Neural cell (in vitro differentiated cells): ENCODE measurements around the gene CACNA1C.

Experiments
- EZH2 ChIP-seq: fragments of 200-600, 300-800 bp; shearing (Covaris generic), sonication (generic); IDR thresholded peaks from 2 replicates; pipeline ENCODE4 v1.6.1; 2014; ENCODE audit warnings: antibody characterized with exemption, low read length, borderline replicate concordance, mild to moderate bottlenecking; ENCODE audit not compliant: insufficient read depth, poor library complexity, severe bottlenecking
- POLR2AphosphoS5 ChIP-seq: IDR thresholded peaks from 2 replicates; pipeline ENCODE4 v1.6.1; 2012
- TAF1 ChIP-seq: IDR thresholded peaks from 2 replicates; pipeline ENCODE4 v1.6.1; 2012; ENCODE audit warnings: low read depth
- TF ChIP-seq, protein P1 (sequence below): fragments of 450-650 bp; IDR thresholded peaks from 2 replicates; pipeline ENCODE4 v1.5.1; 2014; ENCODE audit warnings: antibody characterized with exemption, mild to moderate bottlenecking, moderate library complexity; ENCODE audit not compliant: poor library complexity, severe bottlenecking

DNA sequence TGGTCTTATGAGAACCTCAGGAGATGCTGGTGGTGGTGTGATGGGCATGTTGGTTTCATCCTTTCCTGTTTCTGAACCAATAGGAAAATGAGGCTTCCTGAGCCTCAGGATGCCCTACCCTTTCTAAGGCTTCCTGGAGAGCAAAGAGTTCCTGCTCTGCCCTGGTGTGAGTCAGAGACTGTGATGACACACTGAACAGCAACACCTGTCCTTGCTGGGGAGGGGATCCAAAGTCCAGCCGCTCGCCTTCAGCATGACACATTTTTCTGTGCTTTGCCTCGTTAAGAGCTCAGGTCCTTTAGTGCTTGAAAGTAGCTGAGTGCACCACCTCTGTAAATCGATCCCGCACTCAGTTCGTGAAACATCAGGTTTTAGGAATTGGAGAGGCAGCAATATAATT is 116.0 kb downstream of the CACNA1C start:
- TF ChIP-seq, protein P1, sequence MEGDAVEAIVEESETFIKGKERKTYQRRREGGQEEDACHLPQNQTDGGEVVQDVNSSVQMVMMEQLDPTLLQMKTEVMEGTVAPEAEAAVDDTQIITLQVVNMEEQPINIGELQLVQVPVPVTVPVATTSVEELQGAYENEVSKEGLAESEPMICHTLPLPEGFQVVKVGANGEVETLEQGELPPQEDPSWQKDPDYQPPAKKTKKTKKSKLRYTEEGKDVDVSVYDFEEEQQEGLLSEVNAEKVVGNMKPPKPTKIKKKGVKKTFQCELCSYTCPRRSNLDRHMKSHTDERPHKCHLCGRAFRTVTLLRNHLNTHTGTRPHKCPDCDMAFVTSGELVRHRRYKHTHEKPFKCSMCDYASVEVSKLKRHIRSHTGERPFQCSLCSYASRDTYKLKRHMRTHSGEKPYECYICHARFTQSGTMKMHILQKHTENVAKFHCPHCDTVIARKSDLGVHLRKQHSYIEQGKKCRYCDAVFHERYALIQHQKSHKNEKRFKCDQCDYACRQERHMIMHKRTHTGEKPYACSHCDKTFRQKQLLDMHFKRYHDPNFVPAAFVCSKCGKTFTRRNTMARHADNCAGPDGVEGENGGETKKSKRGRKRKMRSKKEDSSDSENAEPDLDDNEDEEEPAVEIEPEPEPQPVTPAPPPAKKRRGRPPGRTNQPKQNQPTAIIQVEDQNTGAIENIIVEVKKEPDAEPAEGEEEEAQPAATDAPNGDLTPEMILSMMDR = no peak
- TF ChIP-seq POLR2AphosphoS5 (no peak), EZH2 (no peak), TAF1 (no peak)
